Measurements from ENCODE around the gene EZH2.

DNA sequence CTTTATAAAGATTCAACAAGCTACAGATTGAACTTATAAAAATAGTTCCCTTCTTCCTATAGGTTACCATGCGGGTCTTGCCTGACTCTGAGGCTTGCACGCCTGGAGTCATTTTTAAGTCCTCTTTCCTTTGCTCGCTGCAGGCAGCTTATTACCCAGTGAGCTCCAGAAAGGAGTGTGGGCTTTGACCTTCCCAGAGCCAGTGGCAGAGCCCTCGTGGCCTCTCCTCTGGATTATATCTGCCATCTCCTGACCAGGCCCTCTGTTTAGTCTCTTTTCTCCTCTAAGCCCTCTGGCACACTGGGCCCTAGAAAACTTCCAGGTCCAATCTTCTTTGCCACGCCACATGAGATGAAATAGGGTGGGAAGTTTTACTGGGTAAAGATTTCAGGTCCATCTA lies 39.9 kb upstream of the EZH2 start:
- TF ChIP-seq HDGF (IDR thresholded peaks at IDR 0.05; ENCODE audit: borderline replicate concordance) (no peak), ARNT (IDR thresholded peaks at IDR 0.05) (no peak), ZNF384 (IDR thresholded peaks at IDR 0.05) (no peak), TARDBP (IDR thresholded peaks at IDR 0.05) (no peak), ELF4 (IDR thresholded peaks at IDR 0.05) (no peak), SP1 (IDR thresholded peaks at IDR 0.05) (no peak), BHLHE40 (IDR thresholded peaks at IDR 0.05; ENCODE audit: borderline replicate concordance) (no peak), SUZ12 (IDR thresholded peaks at IDR 0.05) (no peak), NFRKB (IDR thresholded peaks at IDR 0.05) (no peak), FOXK2 (IDR thresholded peaks at IDR 0.05) (no peak)
